ENCODE measurements around the gene PLEKHA4.

DNA sequence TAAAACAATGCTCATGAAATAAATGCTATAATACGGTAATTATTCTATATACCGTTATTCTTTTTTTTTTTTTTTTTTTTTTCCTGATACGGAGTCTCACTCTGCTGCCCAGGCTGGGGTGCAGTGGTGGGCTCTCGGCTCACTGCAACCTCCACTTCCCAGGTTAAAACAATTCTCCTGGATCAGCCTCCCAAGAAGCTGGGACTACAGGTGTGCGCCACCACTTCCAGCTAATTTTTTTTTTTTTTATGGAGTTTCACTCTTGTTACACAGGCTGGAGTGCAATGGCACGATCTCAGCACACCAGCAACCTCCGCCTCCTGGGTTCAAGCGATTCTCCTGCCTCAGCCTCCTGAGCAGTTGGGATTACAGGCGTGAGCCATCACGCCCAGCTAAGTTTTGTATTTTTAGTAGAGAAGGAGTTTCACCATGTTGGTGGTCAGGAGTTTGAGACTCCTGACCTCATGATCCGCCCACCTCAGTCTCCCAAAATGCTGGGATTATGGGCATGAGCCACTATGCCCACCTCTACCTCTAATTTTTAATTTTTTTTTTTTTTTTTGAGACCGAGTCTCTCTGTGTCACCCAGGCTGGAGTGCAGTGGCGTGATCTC lies 10.7 kb upstream of the PLEKHA4 start:
- TF ChIP-seq, protein P1, sequence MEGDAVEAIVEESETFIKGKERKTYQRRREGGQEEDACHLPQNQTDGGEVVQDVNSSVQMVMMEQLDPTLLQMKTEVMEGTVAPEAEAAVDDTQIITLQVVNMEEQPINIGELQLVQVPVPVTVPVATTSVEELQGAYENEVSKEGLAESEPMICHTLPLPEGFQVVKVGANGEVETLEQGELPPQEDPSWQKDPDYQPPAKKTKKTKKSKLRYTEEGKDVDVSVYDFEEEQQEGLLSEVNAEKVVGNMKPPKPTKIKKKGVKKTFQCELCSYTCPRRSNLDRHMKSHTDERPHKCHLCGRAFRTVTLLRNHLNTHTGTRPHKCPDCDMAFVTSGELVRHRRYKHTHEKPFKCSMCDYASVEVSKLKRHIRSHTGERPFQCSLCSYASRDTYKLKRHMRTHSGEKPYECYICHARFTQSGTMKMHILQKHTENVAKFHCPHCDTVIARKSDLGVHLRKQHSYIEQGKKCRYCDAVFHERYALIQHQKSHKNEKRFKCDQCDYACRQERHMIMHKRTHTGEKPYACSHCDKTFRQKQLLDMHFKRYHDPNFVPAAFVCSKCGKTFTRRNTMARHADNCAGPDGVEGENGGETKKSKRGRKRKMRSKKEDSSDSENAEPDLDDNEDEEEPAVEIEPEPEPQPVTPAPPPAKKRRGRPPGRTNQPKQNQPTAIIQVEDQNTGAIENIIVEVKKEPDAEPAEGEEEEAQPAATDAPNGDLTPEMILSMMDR (IDR thresholded peaks at IDR 0.05): no peak
- no peak for TF ChIP-seq POLR2A (IDR thresholded peaks at IDR 0.05)
